Psoas muscle (tissue), 8 donors: ENCODE results near the gene MYO1D. TPM values are rescaled to one million over a fixed set of nuclear protein-coding genes. Genes with fewer than 3 reads are reported as not detected.

Experiments
- ATAC-seq, 4 donors: fragments of 200-7000 bp; cut with Tn5 transposase; one replicate each; pipeline ENCODE4 v1.9.1; 2020; ENCODE audit warnings: moderate library complexity in 3 of 4, mild to moderate bottlenecking in 2 of 4
- DNase-seq, 2 donors: peaks; one replicate each; pipeline ENCODE4 v3.0.0-alpha.2; 2020
- H3K27ac ChIP-seq: fragments of 200-600 bp; one replicate; pipeline ENCODE4 v1.8.0; 2022
- H3K27me3 ChIP-seq, 3 donors: fragments of 200-600 bp in 1 of 3; one replicate each; pipeline versions ENCODE4 v1.6.1 to v1.8.0; 2013 to 2022; ENCODE audit warnings: low read length in 2 of 3, mild to moderate bottlenecking in 2 of 3, moderate library complexity in 1 of 3; ENCODE audit not compliant: insufficient read depth in 3 of 3
- H3K36me3 ChIP-seq, 2 donors: fragments of 200-600 bp in 1 of 2; one replicate each; pipeline versions ENCODE4 v1.6.1 to v1.8.0; 2013 to 2022; ENCODE audit warnings: low read depth in 1 of 2, mild to moderate bottlenecking in 1 of 2, moderate library complexity in 1 of 2; ENCODE audit not compliant: insufficient read depth in 1 of 2
- H3K4me1 ChIP-seq: fragments of 200-600 bp; one replicate; pipeline ENCODE4 v1.8.0; 2022
- H3K4me3 ChIP-seq: fragments of 200-600 bp; one replicate; pipeline ENCODE4 v1.8.0; 2022; ENCODE audit warnings: mild to moderate bottlenecking
- H3K9me3 ChIP-seq: fragments of 200-600 bp; one replicate; pipeline ENCODE4 v1.8.0; 2022
- CTCF ChIP-seq: fragments of 200-600 bp; IDR thresholded peaks from one replicate; pipeline ENCODE4 v1.8.0; 2022; ENCODE audit warnings: antibody characterized with exemption
- WGBS, 3 donors: extraction: QIAGEN DNeasy Blood & Tissue Kit; methylation state at CpG; one replicate each; pipeline versions ENCODE4 v1.1.6 to v1.1.7; 2013; 5-methylcytosine and 5-hydroxymethylcytosine counted together
- intact Hi-C, 2 donors: fragments of 100-400 bp; cut with DNase I; formaldehyde crosslinking; loops; one replicate each; pipeline versions ENCODE4 v1.11.0 to v1.14.2; 2022
- polyA plus RNA-seq, 3 donors: library from polyadenylated mRNA; stranded (reverse); fragments of 200-250 nt; gene quantifications; one replicate each; pipeline ENCODE4 v1.2.3, GENCODE V29; 2013
- total RNA-seq, 4 donors: library from RNA; stranded (reverse); fragmentation: NEBNext Ultra II Directional in 2 of 4; extraction: Animal tissue kit (Norgen Biotek cat#: 25700) in 2 of 4; gene quantifications; one replicate each; pipeline versions ENCODE4 v1.2.1 to v1.2.4, GENCODE V29; 2021 to 2023
- donor health status: healthy with polysubstance abuse.
- donor health status: DM: no; HTN: no; CAD: no; lungs with moderate emphysema.
- donor health status: Bipolar disorder and iron deficiency.
- donor health status: healthy.
- donor health status: DM: yes; HTN: yes; CAD: no.
- donor health status: DM: no; HTN: no; CAD: no.
- donor health status: DM: no; HTN: no; CAD: no.
- donor health status: DM: yes; HTN: yes; CAD: no.

MYO1D gene
- total and polyA plus RNA-seq, 7 donors, result 1.8 to 5.9 (median 4.1) TPM

GRCh38 chr17:32803544-32803943, 73.4 kb downstream of the MYO1D start:
- DNase-seq (no peak), ATAC-seq (no peak)
- no peak overlapping the region for H3K27ac ChIP-seq
- H3K27me3 ChIP-seq, result no peaks in the 10 kb centered on the region
- no peaks in the 10 kb centered on the region for H3K36me3 ChIP-seq
- no peak for TF ChIP-seq CTCF
- intact Hi-C loops, result no loop called here
- no peaks in the 10 kb centered on the region for H3K4me1 ChIP-seq
- H3K9me3 ChIP-seq, result no peaks in the 10 kb centered on the region
- WGBS, 3 donors, result 73 to 86% (median 79%) methylated on average over 2 of the region's 2 CpGs
- H3K4me3 ChIP-seq, result no peak overlapping the region

GRCh38 chr17:32802306-32802705, 74.6 kb downstream of the MYO1D start:
- H3K27me3 ChIP-seq, result no peaks in the 10 kb centered on the region
- H3K27ac ChIP-seq, result no peak overlapping the region

GRCh38 chr17:32801641-32802040, 75.3 kb downstream of the MYO1D start:
- no peak overlapping the region for H3K4me3 ChIP-seq
- no peaks in the 10 kb centered on the region for H3K27me3 ChIP-seq
- no peak for TF ChIP-seq CTCF
- no peak overlapping the region for H3K27ac ChIP-seq
- no peaks in the 10 kb centered on the region for H3K9me3 ChIP-seq
- ATAC-seq (no peak), DNase-seq (no peak)
- 68 to 76% (median 70%) methylated on average over 2 of the region's 2 CpGs for WGBS, 3 donors
- H3K4me1 ChIP-seq, result no peaks in the 10 kb centered on the region
- no peaks in the 10 kb centered on the region for H3K36me3 ChIP-seq
- intact Hi-C loops, result no loop called here

More at GRCh38 chr17:32802306-32802705, 74.6 kb downstream of the MYO1D start:
- no peaks in the 10 kb centered on the region for H3K9me3 ChIP-seq
- H3K4me3 ChIP-seq, result no peak overlapping the region
- TF ChIP-seq CTCF, result no peak
- no peaks in the 10 kb centered on the region for H3K4me1 ChIP-seq
- intact Hi-C loops, result no loop called here
- no peaks in the 10 kb centered on the region for H3K36me3 ChIP-seq
- ATAC-seq (no peak), DNase-seq (no peak)

GRCh38 chr17:32801193-32801592, 75.7 kb downstream of the MYO1D start:
- TF ChIP-seq CTCF, result no peak
- Histone ChIP-seq H3K27ac (no peak overlapping the region), H3K4me1 (no peaks in the 10 kb centered on the region), H3K4me3 (no peak overlapping the region), H3K36me3 (no peaks in the 10 kb centered on the region), H3K9me3 (no peaks in the 10 kb centered on the region), H3K27me3 (no peaks in the 10 kb centered on the region)
- ATAC-seq (no peak), DNase-seq (no peak)
- intact Hi-C loops, result no loop called here
- 47 to 63% (median 58%) methylated on average over 4 of the region's 4 CpGs for WGBS, 3 donors

GRCh38 chr17:32798938-32799337, 78.0 kb downstream of the MYO1D start:
- no peak overlapping the region for H3K4me3 ChIP-seq
- H3K27me3 ChIP-seq, result no peaks in the 10 kb centered on the region
- no peaks in the 10 kb centered on the region for H3K9me3 ChIP-seq
- TF ChIP-seq CTCF, result no peak
- H3K36me3 ChIP-seq, result no peaks in the 10 kb centered on the region
- 67 to 73% (median 68%) methylated on average over 1 of the region's 1 CpG for WGBS, 3 donors
- DNase-seq (no peak), ATAC-seq (no peak)
- H3K4me1 ChIP-seq, result no peaks in the 10 kb centered on the region
- intact Hi-C loops, result no loop called here
- H3K27ac ChIP-seq, result no peak overlapping the region
